ENCODE data around the gene C4orf51.

GRCh38 chr4:145681518-145681917, 1.6 kb downstream of the C4orf51 start:
- no peak for TF ChIP-seq POLR2A (IDR thresholded peaks at IDR 0.05)
- TF ChIP-seq, protein P1, sequence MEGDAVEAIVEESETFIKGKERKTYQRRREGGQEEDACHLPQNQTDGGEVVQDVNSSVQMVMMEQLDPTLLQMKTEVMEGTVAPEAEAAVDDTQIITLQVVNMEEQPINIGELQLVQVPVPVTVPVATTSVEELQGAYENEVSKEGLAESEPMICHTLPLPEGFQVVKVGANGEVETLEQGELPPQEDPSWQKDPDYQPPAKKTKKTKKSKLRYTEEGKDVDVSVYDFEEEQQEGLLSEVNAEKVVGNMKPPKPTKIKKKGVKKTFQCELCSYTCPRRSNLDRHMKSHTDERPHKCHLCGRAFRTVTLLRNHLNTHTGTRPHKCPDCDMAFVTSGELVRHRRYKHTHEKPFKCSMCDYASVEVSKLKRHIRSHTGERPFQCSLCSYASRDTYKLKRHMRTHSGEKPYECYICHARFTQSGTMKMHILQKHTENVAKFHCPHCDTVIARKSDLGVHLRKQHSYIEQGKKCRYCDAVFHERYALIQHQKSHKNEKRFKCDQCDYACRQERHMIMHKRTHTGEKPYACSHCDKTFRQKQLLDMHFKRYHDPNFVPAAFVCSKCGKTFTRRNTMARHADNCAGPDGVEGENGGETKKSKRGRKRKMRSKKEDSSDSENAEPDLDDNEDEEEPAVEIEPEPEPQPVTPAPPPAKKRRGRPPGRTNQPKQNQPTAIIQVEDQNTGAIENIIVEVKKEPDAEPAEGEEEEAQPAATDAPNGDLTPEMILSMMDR (IDR thresholded peaks at IDR 0.05 in 8 of 11, conservative IDR thresholded peaks at IDR 0.05 in 3 of 11) = no peak

Data from spleen (tissue), 7 donors.